MM.1S (cell line): ENCODE measurements around the gene GP9.

Experiments
- CTCF ChIP-seq: fragments of 300-600 bp; sonication (generic); IDR thresholded peaks from 2 replicates; pipeline ENCODE4 v1.5.1; 2016; ENCODE audit warnings: antibody characterized with exemption, low read length, mixed read lengths
- EZH2 ChIP-seq: fragments of 300-600 bp; sonication (generic); optimal IDR thresholded peaks from 2 replicates; pipeline ENCODE3; 2017; ENCODE audit warnings: low read depth, mild to moderate bottlenecking, antibody characterized with exemption, low read length, mixed read lengths

- TF ChIP-seq CTCF (peak; percentile 62), EZH2 (no peak)
Measured at GRCh38 chr3:129106320-129106719, 45.7 kb downstream of the GP9 start.
